DOHH2 (cell line): ENCODE data around the gene NKG7.

Experiments
- H3F3A ChIP-seq: fragments of 200-600 bp; sonication (generic), shearing (Covaris generic); 2 replicates; pipeline ENCODE4 v1.6.0; 2016; ENCODE audit warnings: antibody characterized with exemption, mild to moderate bottlenecking; ENCODE audit not compliant: control insufficient read depth, insufficient read depth
- H3K27ac ChIP-seq: fragments of 200-600 bp; sonication (generic); 2 replicates; pipeline ENCODE4 v1.5.1; 2014; ENCODE audit warnings: low read depth, mild to moderate bottlenecking, low read length, moderate library complexity
- H3K27me3 ChIP-seq: fragments of 200-600 bp; sonication (generic); 2 replicates; pipeline ENCODE4 v1.6.1; 2014; ENCODE audit warnings: mild to moderate bottlenecking, low read length, mixed read lengths; ENCODE audit not compliant: control insufficient read depth
- H3K36me3 ChIP-seq: fragments of 200-600 bp; sonication (generic); 2 replicates; pipeline ENCODE4 v1.6.1; 2014; ENCODE audit warnings: mild to moderate bottlenecking, low read length, moderate library complexity, mixed read lengths; ENCODE audit not compliant: control insufficient read depth
- H3K4me1 ChIP-seq: fragments of 200-600 bp; sonication (generic); 2 replicates; pipeline ENCODE4 v1.6.1; 2014; ENCODE audit warnings: mild to moderate bottlenecking, low read length, mixed read lengths; ENCODE audit not compliant: control insufficient read depth
- H3K4me2 ChIP-seq: fragments of 200-600 bp; sonication (generic); 2 replicates; pipeline ENCODE4 v1.6.0; 2014; ENCODE audit warnings: mild to moderate bottlenecking, low read length, moderate library complexity
- H3K4me3 ChIP-seq: fragments of 200-600 bp; sonication (generic); 2 replicates; pipeline ENCODE4 v1.5.1; 2014; ENCODE audit warnings: mild to moderate bottlenecking, low read length, mixed read lengths
- H3K79me2 ChIP-seq: fragments of 200-600 bp; sonication (generic); 2 replicates; pipeline ENCODE4 v1.6.1; 2014; ENCODE audit warnings: mild to moderate bottlenecking, low read length, mixed read lengths; ENCODE audit not compliant: control insufficient read depth
- H3K9me2 ChIP-seq: fragments of 200-600 bp; sonication (generic); replicated peaks from 2 replicates; pipeline ENCODE4 v1.6.1; 2014; ENCODE audit warnings: mild to moderate bottlenecking, low read length, mixed read lengths; ENCODE audit not compliant: control insufficient read depth
- H3K9me3 ChIP-seq: fragments of 200-600 bp; sonication (generic); 2 replicates; pipeline ENCODE4 v1.6.1; 2014; ENCODE audit warnings: antibody characterized with exemption, low read length, mixed read lengths; ENCODE audit not compliant: control insufficient read depth, insufficient read depth
- H4K20me1 ChIP-seq: fragments of 200-600 bp; sonication (generic); 2 replicates; pipeline ENCODE4 v1.6.0; 2014; ENCODE audit warnings: low read depth, mild to moderate bottlenecking, antibody characterized with exemption, low read length, moderate library complexity; ENCODE audit not compliant: control insufficient read depth, insufficient read depth
- EZH2phosphoT487 ChIP-seq: fragments of 200-600 bp; sonication (generic); IDR thresholded peaks from 2 replicates; pipeline ENCODE4 v1.6.1; 2017; ENCODE audit warnings: borderline replicate concordance, mild to moderate bottlenecking, antibody characterized with exemption, low read length, moderate library complexity, mixed read lengths
- TF ChIP-seq, protein P1 (sequence below): fragments of 200-600 bp; sonication (generic); IDR thresholded peaks from one replicate; pipeline ENCODE4 v1.5.1; 2014; ENCODE audit warnings: antibody characterized with exemption, mild to moderate bottlenecking, low read depth, low read length; ENCODE audit not compliant: poor library complexity, severe bottlenecking

Gene NKG7

GRCh38 chr19:51341066-51341465 is 31.4 kb downstream of the NKG7 start:
- H3F3A ChIP-seq = peaks cover 5% of the 10 kb centered on the region; the same call in 1 of the 2 replicates
- peaks cover 2% of the 10 kb centered on the region; the same call in 1 of the 2 replicates for H3K27me3 ChIP-seq
- peaks cover 17% of the 10 kb centered on the region for H3K4me1 ChIP-seq
- no peaks in the 10 kb centered on the region for H4K20me1 ChIP-seq
- H3K4me3 ChIP-seq = no peak overlapping the region
- TF ChIP-seq, protein P1, sequence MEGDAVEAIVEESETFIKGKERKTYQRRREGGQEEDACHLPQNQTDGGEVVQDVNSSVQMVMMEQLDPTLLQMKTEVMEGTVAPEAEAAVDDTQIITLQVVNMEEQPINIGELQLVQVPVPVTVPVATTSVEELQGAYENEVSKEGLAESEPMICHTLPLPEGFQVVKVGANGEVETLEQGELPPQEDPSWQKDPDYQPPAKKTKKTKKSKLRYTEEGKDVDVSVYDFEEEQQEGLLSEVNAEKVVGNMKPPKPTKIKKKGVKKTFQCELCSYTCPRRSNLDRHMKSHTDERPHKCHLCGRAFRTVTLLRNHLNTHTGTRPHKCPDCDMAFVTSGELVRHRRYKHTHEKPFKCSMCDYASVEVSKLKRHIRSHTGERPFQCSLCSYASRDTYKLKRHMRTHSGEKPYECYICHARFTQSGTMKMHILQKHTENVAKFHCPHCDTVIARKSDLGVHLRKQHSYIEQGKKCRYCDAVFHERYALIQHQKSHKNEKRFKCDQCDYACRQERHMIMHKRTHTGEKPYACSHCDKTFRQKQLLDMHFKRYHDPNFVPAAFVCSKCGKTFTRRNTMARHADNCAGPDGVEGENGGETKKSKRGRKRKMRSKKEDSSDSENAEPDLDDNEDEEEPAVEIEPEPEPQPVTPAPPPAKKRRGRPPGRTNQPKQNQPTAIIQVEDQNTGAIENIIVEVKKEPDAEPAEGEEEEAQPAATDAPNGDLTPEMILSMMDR = no peak
- TF ChIP-seq EZH2phosphoT487 = no peak
- H3K9me2 ChIP-seq = no peaks in the 10 kb centered on the region
- H3K27ac ChIP-seq = no peak overlapping the region
- H3K79me2 ChIP-seq = no peaks in the 10 kb centered on the region
- no peak overlapping the region for H3K4me2 ChIP-seq
- peaks cover under 1% of the 10 kb centered on the region; the same call in 1 of the 2 replicates for H3K36me3 ChIP-seq
- no peaks in the 10 kb centered on the region for H3K9me3 ChIP-seq

DNA sequence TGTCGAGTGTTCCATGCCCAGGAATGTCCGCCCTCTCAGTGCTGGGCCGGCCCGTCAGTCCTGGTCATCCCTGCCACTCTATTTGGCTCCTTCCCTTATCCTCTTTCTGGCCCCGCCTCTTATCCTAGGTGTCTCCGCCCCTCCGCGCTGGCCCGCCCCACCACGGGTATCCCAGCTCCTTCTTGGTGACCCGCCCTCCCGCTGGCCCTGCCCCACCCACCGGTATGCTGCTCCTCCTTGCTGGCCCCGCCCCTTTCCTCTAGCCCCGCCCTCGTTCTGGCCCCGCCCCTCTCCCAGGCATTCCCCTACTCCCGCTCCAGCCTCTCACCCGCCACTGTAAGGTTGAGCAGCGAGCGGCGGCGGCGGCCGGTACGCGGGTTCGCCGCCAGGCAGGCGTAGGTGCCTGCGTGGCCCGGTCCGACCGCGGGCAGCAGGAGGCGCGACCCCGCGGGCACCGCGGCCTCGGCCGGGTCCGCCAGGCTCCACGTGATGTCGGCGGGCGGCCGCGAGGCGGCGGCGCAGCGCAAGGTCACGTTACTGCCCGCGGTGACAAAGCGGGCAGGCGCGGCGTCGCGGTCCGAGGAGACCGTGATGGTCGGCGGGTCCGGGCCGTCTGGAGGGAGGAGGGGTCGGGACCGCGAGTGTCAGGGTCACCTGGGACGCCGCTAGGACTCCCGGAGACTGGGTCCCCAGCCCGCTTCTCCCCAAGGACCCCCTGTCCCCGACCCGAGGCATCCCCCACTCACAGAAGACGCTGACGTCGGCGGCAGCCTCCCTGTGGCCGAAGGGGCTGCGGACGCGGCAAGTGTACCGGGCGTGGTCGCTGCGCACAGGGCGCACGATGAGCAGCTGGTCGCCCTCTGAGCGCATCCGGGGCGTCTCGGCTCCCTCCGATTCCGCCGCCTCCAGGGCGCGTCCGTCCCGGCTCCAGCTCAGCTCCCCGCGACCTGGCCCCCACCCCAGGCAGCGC is 32.5 kb downstream of the NKG7 start:
- no peak overlapping the region for H3K27ac ChIP-seq

DNA sequence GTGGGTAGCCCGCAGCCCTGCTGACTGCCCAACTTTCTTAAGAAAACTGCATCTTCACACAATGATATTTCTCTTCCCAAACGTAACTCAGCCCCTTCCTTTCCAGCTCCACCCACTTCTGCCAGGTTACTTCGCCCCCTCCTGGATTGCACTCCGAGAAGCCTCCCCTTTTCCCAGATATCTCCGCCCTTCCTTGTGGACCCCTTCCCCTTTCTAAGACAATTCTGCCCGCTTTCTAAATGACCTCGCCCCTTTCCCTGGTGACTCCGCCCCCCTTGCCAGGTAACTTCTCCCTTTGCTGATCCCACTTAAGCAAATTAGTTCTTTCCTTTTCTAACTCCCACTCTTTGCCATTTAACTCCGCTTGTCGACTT is 33.2 kb downstream of the NKG7 start:
- no peaks in the 10 kb centered on the region for H3K36me3 ChIP-seq
- H3K27me3 ChIP-seq = peaks cover 2% of the 10 kb centered on the region; the same call in 1 of the 2 replicates
- H3K4me3 ChIP-seq = peak overlapping the region; percentile 77
- no peak overlapping the region for H3K27ac ChIP-seq
- H3K4me1 ChIP-seq = peaks cover 12% of the 10 kb centered on the region
- H3F3A ChIP-seq = peaks cover 5% of the 10 kb centered on the region; the same call in 1 of the 2 replicates
- no peak for TF ChIP-seq EZH2phosphoT487
- TF ChIP-seq, protein P1 = no peak
- no peaks in the 10 kb centered on the region for H3K9me2 ChIP-seq
- no peaks in the 10 kb centered on the region for H3K9me3 ChIP-seq
- H3K79me2 ChIP-seq = no peaks in the 10 kb centered on the region
- peak overlapping the region; percentile 80 for H3K4me2 ChIP-seq
- no peaks in the 10 kb centered on the region for H4K20me1 ChIP-seq

More for the DNA sequence above, 32.5 kb downstream of the NKG7 start:
- H3F3A ChIP-seq = peaks cover 5% of the 10 kb centered on the region; the same call in 1 of the 2 replicates
- H3K4me2 ChIP-seq = peak overlapping the region; percentile 80
- H3K9me3 ChIP-seq = no peaks in the 10 kb centered on the region
- H3K36me3 ChIP-seq = no peaks in the 10 kb centered on the region; the same call in 1 of the 2 replicates
- no peaks in the 10 kb centered on the region for H3K9me2 ChIP-seq
- H4K20me1 ChIP-seq = no peaks in the 10 kb centered on the region
- H3K27me3 ChIP-seq = peaks cover 2% of the 10 kb centered on the region; the same call in 1 of the 2 replicates
- peaks cover 16% of the 10 kb centered on the region for H3K4me1 ChIP-seq
- H3K79me2 ChIP-seq = no peaks in the 10 kb centered on the region
- TF ChIP-seq, protein P1 = no peak
- TF ChIP-seq EZH2phosphoT487 = no peak
- peak overlapping the region; percentile 77 for H3K4me3 ChIP-seq
